K562 (cell line): ENCODE measurements around the gene GPC3. TPM values are rescaled to one million over a fixed set of nuclear protein-coding genes. Genes with fewer than 3 reads are reported as not detected.

Source experiments
- ATAC-seq: fragments of 200-7000 bp; cut with Tn5 transposase; 3 replicates; pipeline ENCODE4 v1.9.1; 2020; ENCODE audit warnings: moderate library complexity
- BruUV-seq: library from RNA; stranded (reverse); fragments of 400-500 nt; replicated peaks from 2 replicates; lab custom pipeline; 2021; lab: Mats Ljungman, UMichigan
- CTCF ChIA-PET: fragments of 300-600 bp; formaldehyde crosslinking; extraction: SDS; loops from one replicate; lab custom pipeline; 2021; ENCODE audit warnings: low intra/inter-chr PET ratio; lab: Yijun Ruan, JAX
- POLR2A ChIA-PET: fragments of 300-600, 350-650 bp; sonication (Branson Sonifier 250); formaldehyde crosslinking; extraction: SDS; loops from one replicate; lab custom pipeline; 2021; ENCODE audit warnings: antibody characterized with exemption, inconsistent platforms; lab: Yijun Ruan, JAX
- DNase-seq, 4 experiments: peaks; one replicate each; pipeline versions ENCODE4 v3.0.0 to v3.0.0-alpha.2; 2011 to 2018; ENCODE audit warnings: low spot score in 3 of 4, mixed read lengths in 3 of 4; ENCODE audit errors: extremely low read depth in 1 of 4
- FAIRE-seq: peaks from 2 replicates; lab custom pipeline; 2011; peaks lifted over from hg19 to GRCh38; lab: Jason Lieb, UNC
- H2AFZ ChIP-seq: 2 replicates; pipeline ENCODE4 v1.6.0; 2011; ENCODE audit warnings: low read depth, low read length, control low read depth, inconsistent platforms
- H3K27ac ChIP-seq: fragments of 200-600 bp; 3 replicates; pipeline ENCODE4 v1.8.0; 2011; ENCODE audit warnings: low read depth, mild to moderate bottlenecking, control low read depth, inconsistent platforms, low read length, moderate library complexity, mixed read lengths; ENCODE audit errors: extremely low read depth
- H3K27me3 ChIP-seq, 2 experiments: fragments of 300-600 bp in 1 of 2; 2 replicates in 1 of 2; 3 replicates in 1 of 2; pipeline versions ENCODE4 v1.6.0 to v1.8.0; 2011; ENCODE audit warnings: inconsistent platforms in 2 of 2, low read length in 2 of 2, mild to moderate bottlenecking in 1 of 2, mixed read lengths in 1 of 2, moderate library complexity in 1 of 2; ENCODE audit not compliant: control insufficient read depth in 2 of 2, insufficient read depth in 2 of 2
- H3K36me3 ChIP-seq: fragments of 300-600 bp; 3 replicates; pipeline ENCODE4 v1.8.0; 2011; ENCODE audit warnings: mild to moderate bottlenecking, low read length, inconsistent platforms; ENCODE audit not compliant: control insufficient read depth, insufficient read depth
- H3K4me1 ChIP-seq, 2 experiments: fragments of 200-600 bp in 1 of 2; replicated peaks in 1 of 2; 2 replicates in 1 of 2; 3 replicates in 1 of 2; pipeline versions ENCODE4 v1.5.1 to v1.8.0; 2011; ENCODE audit warnings: inconsistent platforms in 2 of 2, low read length in 2 of 2, mild to moderate bottlenecking in 1 of 2, mixed read lengths in 1 of 2, moderate library complexity in 1 of 2; ENCODE audit not compliant: control insufficient read depth in 2 of 2, insufficient read depth in 2 of 2
- H3K4me2 ChIP-seq: 2 replicates; pipeline ENCODE4 v1.6.1; 2011; ENCODE audit warnings: low read length, control low read depth, inconsistent platforms, mixed read lengths; ENCODE audit not compliant: insufficient read depth
- H3K4me3 ChIP-seq: fragments of 200-600 bp; sonication (generic), shearing (Covaris generic); 2 replicates; pipeline ENCODE4 v1.5.1; 2016; ENCODE audit warnings: control low read depth, inconsistent platforms
- H3K79me2 ChIP-seq: fragments of 200-600 bp; 3 replicates; pipeline ENCODE4 v1.8.0; 2011; ENCODE audit warnings: low read length, inconsistent platforms; ENCODE audit not compliant: control insufficient read depth, insufficient read depth
- H3K9ac ChIP-seq, 2 experiments: 2 replicates each; pipeline versions ENCODE4 v1.6.0 to v1.6.1; 2011; ENCODE audit warnings: low read depth in 2 of 2, low read length in 2 of 2, control low read depth in 1 of 2, inconsistent platforms in 1 of 2, mild to moderate bottlenecking in 1 of 2, mixed read lengths in 1 of 2; ENCODE audit not compliant: insufficient read depth in 1 of 2
- H3K9me1 ChIP-seq: one replicate; pipeline ENCODE4 v1.6.0; 2011; ENCODE audit warnings: inconsistent platforms, mild to moderate bottlenecking, low read length, moderate library complexity; ENCODE audit not compliant: control insufficient read depth, insufficient read depth
- H3K9me3 ChIP-seq: replicated peaks from 2 replicates; pipeline ENCODE4 v1.5.1; 2011; ENCODE audit warnings: low read depth, low read length, inconsistent platforms; ENCODE audit not compliant: control insufficient read depth, insufficient read depth
- H4K20me1 ChIP-seq: replicated peaks from 2 replicates; pipeline ENCODE4 v1.6.1; 2011; ENCODE audit warnings: low read length, inconsistent platforms, mixed read lengths; ENCODE audit not compliant: control insufficient read depth, insufficient read depth
- AFF4 ChIP-seq: sonication (generic); formaldehyde crosslinking; IDR thresholded peaks from 2 replicates; pipeline ENCODE4 v1.8.0; 2023; ENCODE audit warnings: mild to moderate bottlenecking, missing genetic modification reagents
- ARHGAP35 ChIP-seq: fragments of 450-650 bp; IDR thresholded peaks from 2 replicates; pipeline ENCODE4 v1.6.1; 2018; ENCODE audit not compliant: partially characterized antibody
- ARNT ChIP-seq, 2 experiments: fragments of 450-650 bp; IDR thresholded peaks; 2 replicates each; pipeline ENCODE4 v1.6.1; 2016; ENCODE audit warnings: mild to moderate bottlenecking in 1 of 2
- CHD1 ChIP-seq: fragments of 200-600 bp; sonication (generic); IDR thresholded peaks from one replicate; pipeline ENCODE4 v1.6.1; 2012; ENCODE audit warnings: mild to moderate bottlenecking, moderate library complexity, low read length, inconsistent platforms
- ELF1 ChIP-seq: fragments of 200-800 bp; sonication (Bioruptor generic); IDR thresholded peaks from 2 replicates; pipeline ENCODE4 v1.6.1; 2016; ENCODE audit warnings: missing genetic modification characterization, missing compliant biosample characterization
- ERF ChIP-seq: fragments of 450-650 bp; formaldehyde crosslinking; IDR thresholded peaks from 2 replicates; pipeline ENCODE4 v1.4.0; 2020; ENCODE audit warnings: mild to moderate bottlenecking, mixed read lengths
- GABPB1 ChIP-seq: sonication (generic); formaldehyde crosslinking; IDR thresholded peaks from 2 replicates; pipeline ENCODE4 v1.8.0; 2022; ENCODE audit warnings: mild to moderate bottlenecking, missing genetic modification reagents
- HCFC1 ChIP-seq: IDR thresholded peaks from 2 replicates; pipeline ENCODE4 v1.6.1; 2012; ENCODE audit warnings: low read depth, low read length, improper control_type of control experiment
- NONO ChIP-seq, 2 experiments: fragments of 200-400 bp in 1 of 2; fragments of 450-650 bp in 1 of 2; formaldehyde crosslinking in 1 of 2; IDR thresholded peaks; 2 replicates each; pipeline ENCODE4 v1.6.1; 2017; ENCODE audit warnings: low read depth in 2 of 2, mild to moderate bottlenecking in 2 of 2, moderate library complexity in 2 of 2, low read length in 1 of 2
- RNF2 ChIP-seq: sonication (generic); IDR thresholded peaks from 2 replicates; pipeline ENCODE4 v1.6.1; 2016
- SRSF3 ChIP-seq: fragments of 200-400 bp; formaldehyde crosslinking; IDR thresholded peaks from 2 replicates; pipeline ENCODE4 v1.6.1; 2016; ENCODE audit warnings: mild to moderate bottlenecking, low read length, moderate library complexity; ENCODE audit not compliant: insufficient read depth
- ZFP30 ChIP-seq: fragments of 250-450 bp; sonication (Bioruptor Pico); IDR thresholded peaks from 2 replicates; pipeline ENCODE4 v1.8.0; 2022; ENCODE audit warnings: moderate library complexity, mild to moderate bottlenecking, inconsistent platforms, borderline replicate concordance
- ZNF512 ChIP-seq: IDR thresholded peaks from 2 replicates; pipeline ENCODE4 v1.6.1; 2016; ENCODE audit warnings: missing genetic modification characterization, missing compliant biosample characterization
- ZNF668 ChIP-seq: fragments of 250-450 bp; sonication (Bioruptor Pico); IDR thresholded peaks from 2 replicates; pipeline ENCODE4 v1.8.0; 2022; ENCODE audit warnings: mild to moderate bottlenecking, inconsistent platforms
- ZNF780A ChIP-seq: fragments of 250-450 bp; sonication (Bioruptor Pico); IDR thresholded peaks from 2 replicates; pipeline ENCODE4 v1.5.0; 2021; ENCODE audit warnings: mild to moderate bottlenecking
- WGBS: fragments of 100-300 bp; shearing (Covaris generic); methylation state at CpG from one replicate; pipeline ENCODE4 v1.1.6; 2016; ENCODE audit warnings: low coverage, mixed read lengths; ENCODE audit not compliant: insufficient coverage; ENCODE audit errors: missing lambda C conversion rate; 5-methylcytosine and 5-hydroxymethylcytosine counted together
- in situ Hi-C: fragments of 300-500 bp; cut with MboI; formaldehyde crosslinking; loops from 4 replicates; pipeline ENCODE4 v1.15.0; 2018; ENCODE audit warnings: inconsistent platforms, mixed read lengths
- intact Hi-C: fragments of 100-400 bp; cut with micrococcal nuclease; formaldehyde crosslinking; loops from 2 replicates; pipeline ENCODE4 v1.14.2; 2022
- polyA plus RNA-seq, 8 experiments: library from polyadenylated mRNA; depleted of rRNA in 4 of 8; stranded (reverse) in 5 of 8; unstranded in 3 of 8; fragments of >200 nt; fragmentation: Nextera tagmentation in 2 of 8; fragmentation: Illumina TruSeq in 1 of 8; extraction: Ambion mirVana in 2 of 8; extraction: Trizol in 1 of 8; gene quantifications; 2 replicates each; pipeline versions ENCODE4 v1.2.1 to v1.2.3, GENCODE V29; 2011 to 2014; ENCODE audit warnings: inconsistent platforms in 1 of 8, missing spikeins in 1 of 8
- total RNA-seq, 7 experiments: library from RNA; depleted of rRNA in 6 of 7; stranded (reverse); fragments of >200 nt in 6 of 7; fragmentation: Illumina TruSeq in 2 of 7; extraction: Trizol in 2 of 7; gene quantifications; 2 replicates each; pipeline versions ENCODE4 v1.2.1 to v1.2.3, GENCODE V29; 2011 to 2021; ENCODE audit warnings: low replicate concordance in 1 of 7

Gene GPC3
- total and polyA plus RNA-seq, 9 of the 15 experiments (the other 6 are each of a cell fraction or from before 2014, with no cell fraction given), result 0.42 TPM; not detected in 8

- no peak for TF ChIP-seq CHD1
- TF ChIP-seq RNF2, result no peak
- no peak for TF ChIP-seq ARNT (IDR thresholded peaks at IDR 0.05)
- TF ChIP-seq AFF4, result no peak
- TF ChIP-seq, all 486 proteins: peak for 0
These were observed 4.6 kb upstream of the GPC3 start (continued) for GRCh38 chrX:133989993-133990392.

GRCh38 chrX:133989490-133989889 is 4.1 kb upstream of the GPC3 start:
- TF ChIP-seq NONO (IDR thresholded peaks at IDR 0.05; ENCODE audit: low read depth in 2 of 2, low read length in 1 of 2) (no peak), HCFC1 (no peak), ERF (CRISPR knock-in tag) (no peak), ZNF668 (no peak), ELF1 (no peak), GABPB1 (no peak), ARHGAP35 (no peak), ZNF780A (CRISPR knock-in tag) (no peak), ZFP30 (CRISPR knock-in tag) (no peak), ZNF512 (tag) (no peak), SRSF3 (no peak)
- no peaks in the 10 kb centered on the region for H3K9me3 ChIP-seq
- ATAC-seq (no peak), DNase-seq (no peak), FAIRE-seq (no peak)
- peaks cover 4 to 17% of the 10 kb centered on the region in 2 experiments; a peak in 4 of 5 replicates for H3K27me3 ChIP-seq
- H3K36me3 ChIP-seq, result no peaks in the 10 kb centered on the region
- no peak overlapping the region for H3K27ac ChIP-seq
- 0% methylated on average over 6 of the region's 6 CpGs for WGBS
- no peaks in the 10 kb centered on the region for H3K9me1 ChIP-seq
- BruUV-seq, result no TSS peak
- H3K4me2 ChIP-seq, result no peak overlapping the region
- no peaks in the 10 kb centered on the region for H4K20me1 ChIP-seq
- intact Hi-C loops, result no loop called here
- no peak overlapping the region for H3K4me3 ChIP-seq
- in situ Hi-C loops, result no loop called here
- ChIA-PET CTCF (no interaction called here), POLR2A (interaction anchor here (0.6 kb wide), 1 partner anchor 1485 kb away, joined by 3 read pairs; no protein-coding TSS in a partner anchor)
- H3K79me2 ChIP-seq, result no peaks in the 10 kb centered on the region
- H3K4me1 ChIP-seq, result peaks cover 0 to 11% of the 10 kb centered on the region in 2 experiments; a peak in 2 of 5 replicates
- no peak overlapping the region for H2AFZ ChIP-seq
- no peak overlapping the region for H3K9ac ChIP-seq
